ENCODE data around the gene DNAH17.

Gene DNAH17, protein sequence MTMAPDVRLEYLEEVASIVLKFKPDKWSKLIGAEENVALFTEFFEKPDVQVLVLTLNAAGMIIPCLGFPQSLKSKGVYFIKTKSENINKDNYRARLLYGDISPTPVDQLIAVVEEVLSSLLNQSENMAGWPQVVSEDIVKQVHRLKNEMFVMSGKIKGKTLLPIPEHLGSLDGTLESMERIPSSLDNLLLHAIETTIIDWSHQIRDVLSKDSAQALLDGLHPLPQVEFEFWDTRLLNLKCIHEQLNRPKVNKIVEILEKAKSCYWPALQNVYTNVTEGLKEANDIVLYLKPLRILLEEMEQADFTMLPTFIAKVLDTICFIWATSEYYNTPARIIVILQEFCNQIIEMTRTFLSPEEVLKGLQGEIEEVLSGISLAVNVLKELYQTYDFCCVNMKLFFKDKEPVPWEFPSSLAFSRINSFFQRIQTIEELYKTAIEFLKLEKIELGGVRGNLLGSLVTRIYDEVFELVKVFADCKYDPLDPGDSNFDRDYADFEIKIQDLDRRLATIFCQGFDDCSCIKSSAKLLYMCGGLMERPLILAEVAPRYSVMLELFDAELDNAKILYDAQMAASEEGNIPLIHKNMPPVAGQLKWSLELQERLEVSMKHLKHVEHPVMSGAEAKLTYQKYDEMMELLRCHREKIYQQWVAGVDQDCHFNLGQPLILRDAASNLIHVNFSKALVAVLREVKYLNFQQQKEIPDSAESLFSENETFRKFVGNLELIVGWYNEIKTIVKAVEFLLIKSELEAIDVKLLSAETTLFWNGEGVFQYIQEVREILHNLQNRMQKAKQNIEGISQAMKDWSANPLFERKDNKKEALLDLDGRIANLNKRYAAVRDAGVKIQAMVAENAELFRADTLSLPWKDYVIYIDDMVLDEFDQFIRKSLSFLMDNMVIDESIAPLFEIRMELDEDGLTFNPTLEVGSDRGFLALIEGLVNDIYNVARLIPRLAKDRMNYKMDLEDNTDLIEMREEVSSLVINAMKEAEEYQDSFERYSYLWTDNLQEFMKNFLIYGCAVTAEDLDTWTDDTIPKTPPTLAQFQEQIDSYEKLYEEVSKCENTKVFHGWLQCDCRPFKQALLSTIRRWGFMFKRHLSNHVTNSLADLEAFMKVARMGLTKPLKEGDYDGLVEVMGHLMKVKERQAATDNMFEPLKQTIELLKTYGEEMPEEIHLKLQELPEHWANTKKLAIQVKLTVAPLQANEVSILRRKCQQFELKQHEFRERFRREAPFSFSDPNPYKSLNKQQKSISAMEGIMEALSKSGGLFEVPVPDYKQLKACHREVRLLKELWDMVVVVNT (N-terminal part only)
- total RNA-seq, result 1.9 to 2.0 reads per million in 2 donors

DNA sequence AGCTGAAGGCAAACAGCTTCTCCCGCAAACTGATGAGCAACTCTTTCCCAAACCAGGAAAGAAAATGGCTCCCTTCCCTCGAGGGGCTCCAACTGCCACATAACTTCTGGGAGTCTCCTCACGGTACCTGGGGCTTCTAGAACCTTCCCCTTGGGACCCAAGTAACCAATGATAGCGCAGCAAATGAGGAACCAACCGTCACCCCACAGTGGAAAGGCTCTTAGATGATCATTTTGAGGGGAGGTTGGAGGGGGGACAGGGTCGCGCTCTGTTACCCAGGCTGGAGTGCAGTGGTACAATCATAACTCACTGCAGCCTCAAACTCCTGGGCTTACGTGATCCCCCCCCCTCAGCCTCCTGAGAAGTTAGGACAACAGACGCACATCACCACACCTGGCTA lies at the start of gene DNAH17:
TSS of gene DNAH17 (minus strand) at position 101 of the 400 bp plus-strand sequence. CDS start 2,339 bp downstream, outside the sequence.
- no peak for DNase-seq

DNA sequence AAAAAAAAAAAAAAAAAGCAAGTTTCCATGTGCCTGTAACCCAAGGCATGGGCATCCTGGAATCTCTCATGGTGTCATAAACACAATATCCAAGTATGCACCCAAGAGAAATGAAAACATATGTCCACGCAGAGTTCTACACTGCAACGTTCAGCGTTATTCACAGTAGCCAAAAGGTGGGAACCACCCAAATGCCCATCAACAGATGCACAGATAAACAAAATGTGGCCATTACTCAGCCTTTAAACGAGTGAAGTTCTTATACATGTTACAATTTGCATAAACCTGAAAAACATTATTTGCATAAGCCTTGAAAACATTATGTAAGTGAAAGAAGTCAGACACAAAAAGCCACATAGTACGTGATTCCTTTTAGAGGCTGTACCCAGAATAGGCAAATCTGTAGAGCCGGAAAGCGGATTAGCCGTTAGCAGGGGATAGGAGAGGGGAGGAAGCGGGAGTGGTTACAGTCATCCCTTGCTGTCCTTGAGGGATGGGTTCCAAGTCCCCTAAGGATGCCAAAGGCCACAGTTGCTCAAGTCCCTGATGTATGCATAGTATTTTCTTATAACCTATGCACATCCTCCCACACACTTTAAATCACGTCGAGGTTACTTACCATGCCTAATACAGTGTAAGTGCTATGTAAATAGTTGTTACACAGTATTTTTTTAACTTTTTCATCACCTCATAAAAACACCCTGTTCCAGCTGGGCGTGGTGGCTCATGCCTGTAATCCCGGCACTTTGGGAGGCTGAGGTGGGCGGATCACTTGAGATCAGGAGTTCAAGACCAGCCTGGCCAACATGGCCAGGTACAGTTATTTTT lies 47.3 kb upstream of the DNAH17 start:
- no peak for DNase-seq

DNA sequence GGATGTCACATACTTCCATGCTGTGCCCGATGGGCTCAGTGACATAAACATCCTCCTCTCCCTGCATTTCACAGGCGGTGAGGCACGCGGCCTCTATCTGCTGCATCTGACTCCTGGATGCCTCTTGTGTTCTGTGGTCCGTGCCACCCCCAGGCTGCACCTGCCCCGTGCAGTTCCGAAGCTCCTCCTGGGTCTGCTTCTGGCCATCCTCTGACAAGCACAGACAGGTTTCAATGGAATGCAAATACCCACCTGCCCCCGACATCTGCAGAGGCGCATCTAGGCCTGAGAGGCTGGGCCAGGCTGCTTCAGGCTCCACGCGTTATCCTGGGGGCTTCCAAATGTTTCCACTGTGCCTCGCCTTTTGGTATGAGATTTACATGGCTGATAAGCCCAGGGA lies 46.3 kb upstream of the DNAH17 start:
- no peak for DNase-seq

DNA sequence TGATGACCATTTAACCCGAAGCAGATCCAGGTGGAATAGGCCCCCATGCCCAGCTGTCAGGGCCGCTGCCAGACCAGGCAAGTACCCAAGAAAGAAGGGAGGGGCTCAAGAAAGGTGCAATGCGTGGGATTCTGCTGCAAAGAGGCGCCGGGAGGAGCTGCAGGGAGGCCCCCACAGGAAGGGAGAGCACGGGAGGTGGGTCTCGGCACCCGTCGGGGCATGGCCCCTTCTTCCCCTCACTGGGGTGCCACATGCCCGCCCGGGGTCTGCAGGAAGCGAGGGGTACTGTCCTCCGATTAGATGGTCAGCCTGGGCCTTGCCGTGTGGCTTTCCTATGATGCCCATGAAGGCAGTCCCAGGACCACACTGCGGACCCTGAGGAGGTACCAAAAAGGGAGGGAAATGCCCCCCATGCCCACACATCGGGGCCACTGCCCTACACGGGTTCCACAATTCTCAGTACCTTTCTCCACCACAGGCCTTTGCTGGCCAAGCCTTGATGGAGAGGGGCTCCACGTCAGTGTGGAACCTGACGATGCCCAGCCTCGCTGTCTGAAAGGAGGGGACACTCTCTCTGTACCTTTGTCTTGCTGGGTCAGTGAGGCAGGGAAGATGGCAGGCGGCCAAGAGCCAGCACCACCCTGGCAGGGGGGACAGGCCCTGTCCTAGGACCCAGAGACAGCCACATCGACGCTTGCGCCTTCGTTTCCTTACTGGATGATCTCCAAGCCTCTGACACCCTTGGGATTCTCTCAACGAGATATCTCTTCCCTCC lies 45.5 kb upstream of the DNAH17 start:
- no peak for DNase-seq

DNA sequence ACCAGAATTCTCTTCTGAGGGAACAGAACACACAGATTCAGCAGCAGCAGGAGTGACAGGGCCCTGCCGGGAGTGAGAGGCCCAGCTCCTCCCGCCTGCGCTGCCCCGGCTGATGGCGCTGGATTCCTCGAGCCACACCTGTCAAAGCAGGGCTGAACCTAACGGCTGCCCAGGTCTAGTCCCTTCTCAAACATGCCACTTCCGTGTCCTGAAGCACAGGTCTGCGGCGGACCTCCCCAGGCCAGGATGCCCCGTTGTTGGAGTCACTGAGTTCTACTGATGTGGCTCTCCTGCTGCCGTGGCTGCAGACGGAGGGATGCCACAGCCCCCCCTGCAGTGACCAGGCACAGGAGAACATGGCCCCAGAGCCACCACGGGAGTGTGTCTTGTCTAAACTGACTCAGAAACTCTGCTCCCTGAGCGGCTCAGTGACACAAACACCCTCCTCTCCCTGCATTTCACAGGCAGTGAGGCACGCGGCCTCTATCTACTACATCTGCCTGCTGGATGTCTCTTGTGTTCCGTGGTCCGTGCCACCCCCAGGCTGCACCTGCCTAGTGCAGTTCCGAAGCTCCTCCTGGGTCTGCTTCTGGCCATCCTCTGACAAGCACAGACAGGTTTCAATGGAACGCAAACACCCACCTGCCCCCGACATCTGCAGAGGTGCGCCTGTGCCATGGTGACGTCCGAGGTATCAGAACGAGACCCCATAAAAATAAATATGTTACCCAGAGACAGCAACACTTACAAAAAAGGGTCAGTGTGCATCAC lies 44.7 kb upstream of the DNAH17 start:
- DNase-seq, result no peak

DNA sequence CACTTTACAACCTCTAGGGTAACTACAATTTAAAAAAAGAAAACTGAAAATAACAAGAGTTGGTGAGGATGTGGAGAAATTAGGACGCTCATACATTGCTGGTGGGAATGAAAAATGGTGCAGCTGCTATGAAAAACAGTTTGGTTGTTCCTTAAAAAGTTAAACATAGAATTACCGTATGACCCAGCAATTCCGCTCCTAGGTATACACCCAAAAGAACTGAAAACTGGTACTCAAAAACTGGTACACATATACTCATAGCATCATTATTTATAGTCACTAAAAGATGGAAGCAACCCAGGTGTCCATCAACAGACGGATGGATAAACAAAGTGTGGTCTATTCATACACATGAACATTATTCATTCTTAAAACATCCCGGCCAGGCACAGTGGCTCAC lies 42.9 kb upstream of the DNAH17 start:
- no peak for DNase-seq

DNA sequence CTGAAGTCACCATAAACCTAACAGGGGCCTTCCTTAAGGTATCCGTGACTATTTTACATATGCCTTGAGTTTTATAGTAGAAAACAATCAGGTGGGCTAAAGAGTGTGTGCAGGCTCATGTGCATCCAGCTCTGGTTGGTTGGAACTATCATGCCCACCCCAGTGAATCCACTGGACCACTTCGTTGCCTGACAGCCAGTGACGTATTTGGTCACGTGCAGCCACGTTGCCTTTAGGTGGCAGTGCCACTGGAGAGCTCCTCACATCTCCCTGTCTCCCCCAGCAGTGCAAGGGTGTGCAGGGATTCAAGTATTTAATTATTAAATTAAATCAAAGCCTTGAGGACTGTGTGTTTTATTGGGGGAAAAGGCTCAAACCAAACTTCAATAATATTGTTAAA lies 42.1 kb upstream of the DNAH17 start:
- no peak for DNase-seq

DNA sequence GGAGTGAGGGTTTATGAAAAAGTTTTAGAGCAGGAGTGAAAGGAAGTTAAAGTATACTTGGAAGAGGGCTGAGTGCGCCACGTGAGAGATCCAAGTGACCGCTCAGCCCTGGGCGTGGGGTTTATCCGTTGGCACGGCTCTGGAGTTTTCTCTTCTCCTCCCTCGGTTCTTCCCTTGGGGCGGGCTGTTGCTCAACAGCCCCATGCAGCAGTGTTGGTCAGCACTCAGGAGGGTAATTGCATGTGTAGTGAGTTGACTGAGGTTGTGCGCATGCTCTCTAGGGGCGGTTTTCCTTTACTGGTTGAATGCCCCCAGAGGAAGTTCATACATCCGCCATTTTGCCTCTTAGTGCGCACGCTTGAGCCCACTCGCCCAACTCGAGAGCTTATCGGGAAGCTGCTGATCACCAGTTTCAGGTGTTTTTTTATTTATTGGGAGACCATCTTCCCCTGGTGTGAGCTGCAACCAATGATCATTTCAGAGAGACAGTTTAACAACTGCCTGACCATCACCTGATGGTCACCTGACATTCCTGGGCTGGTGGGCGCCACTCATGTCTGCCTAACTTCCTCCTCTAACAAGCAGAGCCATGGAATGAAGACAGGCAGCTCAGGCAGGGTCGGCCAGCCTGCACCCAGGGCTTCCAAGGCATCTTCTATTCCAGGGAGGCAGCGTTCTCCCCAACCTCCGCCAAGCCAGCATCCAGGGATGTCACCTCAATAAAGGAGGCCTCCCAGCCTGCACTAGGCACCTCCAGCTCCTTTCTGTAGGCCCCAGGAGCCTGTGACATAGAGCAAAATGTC lies 41.3 kb upstream of the DNAH17 start:
- no peak for DNase-seq

DNA sequence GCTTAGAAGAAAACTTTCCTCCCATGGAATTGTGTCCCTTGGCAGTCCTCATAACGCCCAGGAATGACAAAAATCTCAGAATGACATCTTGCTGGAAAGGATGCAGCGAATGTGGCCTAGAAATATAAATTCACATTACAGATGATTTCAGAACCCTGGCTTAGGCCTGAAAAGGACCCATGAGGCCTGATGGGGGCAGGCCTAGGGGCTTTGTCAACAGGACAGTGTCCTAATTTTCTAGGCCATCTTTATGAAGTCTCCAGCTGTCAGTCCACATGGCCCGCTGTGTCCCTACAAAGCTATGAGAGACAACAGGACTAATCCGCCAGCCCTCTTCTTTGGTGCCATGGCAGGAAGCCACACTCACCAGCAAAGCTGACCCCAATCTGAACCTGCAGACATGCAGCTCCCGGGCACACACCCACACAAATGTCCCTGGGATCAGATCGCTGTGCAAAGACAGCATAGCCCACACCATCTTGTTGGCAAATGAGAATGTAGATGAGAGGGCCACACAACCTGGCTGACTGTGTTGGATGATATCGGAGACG lies 40.4 kb upstream of the DNAH17 start:
- no peak for DNase-seq

DNA sequence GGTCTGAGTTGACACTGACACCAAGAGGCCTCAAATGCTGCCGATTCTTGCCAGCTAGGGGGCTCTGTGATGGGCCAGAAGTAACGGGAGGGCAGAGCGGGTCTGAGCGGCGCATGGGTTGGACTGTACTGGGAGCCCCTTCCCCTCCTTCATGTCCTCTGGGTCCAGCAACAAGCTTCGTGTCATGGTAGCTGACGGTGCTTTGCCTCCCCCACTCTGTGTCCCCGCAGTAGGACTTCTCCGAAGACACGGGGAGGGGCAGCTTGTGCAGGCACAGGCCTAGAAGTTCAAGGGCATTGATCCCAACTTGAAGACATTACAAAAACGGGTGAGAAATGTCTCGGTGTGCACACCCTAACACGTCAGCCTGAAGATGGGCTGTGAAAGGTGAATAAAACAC lies 39.8 kb upstream of the DNAH17 start:
- DNase-seq, result no peak

DNA sequence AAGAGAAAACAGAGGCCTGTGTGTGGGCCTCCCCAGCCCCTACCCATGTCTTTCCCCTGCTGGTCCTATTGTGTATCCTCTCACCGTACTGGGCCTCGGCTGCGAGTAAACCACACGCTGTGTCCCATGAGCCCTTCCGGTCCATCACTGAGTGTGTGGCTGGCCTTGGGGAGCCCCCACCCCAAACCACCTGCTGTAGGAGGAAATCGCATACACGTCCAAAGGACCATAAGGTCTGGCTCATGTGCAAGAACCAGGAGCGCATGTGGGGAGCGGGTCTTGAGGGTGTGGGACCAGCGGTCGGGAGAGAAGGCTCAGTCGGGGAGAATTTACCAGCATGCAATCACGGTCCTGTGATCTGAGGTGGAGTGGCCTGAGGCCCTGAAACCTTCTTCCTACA lies 38.4 kb upstream of the DNAH17 start:
- DNase-seq, result no peak

DNA sequence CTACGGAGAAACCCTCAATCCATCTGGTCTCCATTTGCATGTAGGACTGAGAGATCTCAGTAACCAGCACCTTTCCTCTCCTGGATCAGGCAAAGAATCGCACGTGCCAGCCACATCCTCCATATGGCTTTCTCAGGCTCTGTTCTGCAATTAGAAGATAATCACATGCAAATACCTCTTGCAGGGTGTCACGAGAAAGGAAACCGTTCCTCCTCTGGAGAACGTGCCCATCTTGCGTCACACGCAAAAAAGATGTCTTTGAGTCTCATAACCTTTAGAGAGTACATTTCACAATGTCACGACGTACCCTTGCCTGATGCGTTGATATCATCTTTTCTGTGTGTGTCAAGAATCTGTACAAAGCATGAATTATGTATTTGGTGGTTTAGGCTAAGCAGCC lies 36.2 kb upstream of the DNAH17 start:
- DNase-seq, result no peak

DNA sequence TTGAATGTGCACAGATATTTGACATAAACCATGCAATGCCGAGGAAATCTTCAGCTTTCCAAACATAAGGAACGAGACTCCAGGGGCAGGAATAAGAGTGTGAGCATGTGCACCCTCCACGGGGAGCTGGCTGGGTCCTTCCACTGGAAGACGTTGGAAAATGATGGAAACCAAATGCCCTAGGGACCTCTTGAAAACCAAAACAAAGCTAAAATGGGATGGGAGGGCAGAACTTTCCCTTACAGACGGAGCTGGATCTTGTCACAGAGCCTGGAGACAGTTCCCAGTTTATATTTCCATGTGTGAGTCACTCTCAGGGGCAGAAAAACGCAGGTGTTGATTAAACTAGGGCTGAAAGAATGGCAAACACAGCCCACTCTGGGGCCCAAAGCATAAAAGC lies 34.4 kb upstream of the DNAH17 start:
- DNase-seq, result no peak

DNA sequence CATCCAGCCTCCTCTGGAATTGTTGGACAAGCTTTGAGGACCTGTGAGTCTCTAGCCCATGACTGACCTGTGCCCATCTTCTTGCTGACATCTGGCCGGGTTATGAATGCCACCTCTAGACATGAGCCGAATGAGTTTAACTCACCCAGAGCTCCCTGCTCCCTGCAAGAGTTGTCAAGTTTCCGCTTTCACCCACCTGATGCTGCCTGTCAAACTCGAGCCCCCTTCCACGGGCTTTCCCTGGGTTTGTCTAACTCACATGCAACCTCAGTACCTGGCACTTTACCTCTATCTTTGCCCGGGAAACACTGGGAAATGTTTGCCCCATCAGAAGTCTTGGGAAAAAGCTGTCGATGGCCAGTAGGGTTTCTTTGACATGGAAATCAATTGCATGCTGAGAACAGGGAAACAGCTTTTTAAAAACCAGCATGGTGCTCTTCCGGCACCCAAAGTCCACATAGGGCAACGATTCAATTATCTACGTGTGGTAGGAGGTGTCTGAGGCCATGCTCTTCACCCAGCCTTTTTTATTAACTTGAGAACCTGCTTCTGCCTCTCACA lies 33.8 kb upstream of the DNAH17 start:
- no peak for DNase-seq

DNA sequence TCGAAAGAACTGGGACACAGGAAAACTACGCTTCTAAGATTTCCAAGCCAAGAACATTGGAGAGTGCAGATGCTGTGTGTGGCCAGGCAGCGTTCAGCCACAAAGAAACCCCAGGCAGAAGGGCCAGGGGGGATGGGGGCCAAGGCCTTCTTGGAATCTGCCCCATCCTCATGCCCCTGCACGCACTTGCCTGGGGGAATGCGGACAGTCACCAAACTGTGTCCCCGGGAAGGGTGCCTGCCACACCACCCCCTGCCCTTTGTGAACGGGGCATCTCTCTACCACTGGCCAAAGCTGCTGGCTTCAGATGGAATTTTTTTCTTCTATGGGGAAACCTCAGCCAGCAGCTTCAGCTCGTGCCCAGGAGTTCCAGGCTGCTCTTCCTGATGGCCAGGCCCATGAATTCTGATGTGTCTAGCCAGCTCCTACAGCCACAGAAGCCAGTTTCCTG lies 32.0 kb upstream of the DNAH17 start:
- DNase-seq, result no peak

DNA sequence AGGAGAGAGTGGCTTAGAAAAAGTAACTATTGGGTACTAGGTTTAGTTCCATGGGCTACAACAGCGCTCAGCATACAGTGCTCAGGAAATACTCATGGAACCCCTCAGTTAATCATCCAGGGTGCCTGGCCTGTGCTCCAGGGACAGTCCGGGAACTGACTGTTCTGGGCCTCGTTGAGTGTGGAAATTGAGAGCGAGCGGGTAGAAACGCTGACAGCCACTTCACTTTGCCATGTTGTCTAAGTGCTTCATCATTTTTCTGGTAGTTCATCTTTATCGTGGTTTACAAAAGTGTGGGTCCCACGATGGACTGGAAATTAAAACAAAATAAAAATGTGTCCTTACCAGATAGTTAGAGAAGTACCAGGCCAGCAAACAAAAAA lies 31.6 kb upstream of the DNAH17 start:
- no peak for DNase-seq

DNA sequence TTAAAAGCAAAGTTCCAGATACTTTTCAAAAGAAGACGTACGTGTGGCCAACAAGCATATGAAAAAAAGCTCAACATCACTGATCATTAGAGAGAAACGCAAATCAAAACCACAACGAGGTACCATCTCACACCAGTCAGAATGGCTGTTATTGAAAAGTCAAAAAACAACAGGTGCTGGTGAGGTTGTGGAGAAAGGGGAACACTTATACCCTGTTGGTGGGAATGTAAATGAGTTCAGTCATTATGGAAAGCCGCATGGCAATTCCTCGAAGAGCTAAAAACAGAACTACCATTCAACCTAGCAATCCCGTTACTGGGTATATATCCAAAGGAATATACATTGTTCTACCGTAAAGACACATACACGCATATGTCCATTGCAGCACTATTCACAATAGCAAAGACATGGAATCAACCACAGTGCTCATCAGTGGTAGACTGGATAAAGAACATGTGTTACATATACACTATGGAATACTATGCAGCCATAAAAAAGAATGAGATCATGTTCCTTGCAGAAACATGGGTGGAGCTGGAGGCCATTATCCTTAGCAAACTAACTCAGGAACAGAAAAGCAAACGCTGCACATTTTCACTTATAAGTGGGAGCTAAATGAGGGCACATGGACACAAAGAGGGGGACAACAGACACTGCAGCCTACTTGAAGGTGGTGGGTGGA lies 31.1 kb upstream of the DNAH17 start:
- no peak for DNase-seq

DNA sequence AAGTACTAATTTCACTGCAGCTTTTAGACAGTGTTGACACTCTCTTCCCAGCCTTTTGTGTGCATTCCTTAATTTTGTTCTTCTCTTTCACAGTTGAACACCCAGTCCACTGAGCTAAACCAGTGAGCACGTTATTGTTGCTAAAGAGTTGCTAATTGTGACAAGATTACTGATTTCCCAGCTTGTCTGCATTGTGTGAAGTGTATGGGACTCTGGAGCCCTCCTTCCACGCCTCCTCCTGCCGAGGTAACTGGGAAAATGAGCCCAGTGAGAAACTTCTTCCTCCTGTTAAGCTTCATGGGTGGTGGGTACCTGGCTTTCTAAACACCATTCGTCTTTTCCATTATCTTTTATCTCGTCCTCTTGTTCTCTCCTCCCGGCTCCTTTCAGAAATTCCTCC lies 29.8 kb upstream of the DNAH17 start:
- DNase-seq, result no peak

Measured in T-helper 9 cell (primary cell).